ENCODE data around the gene GRM7. TPM values are rescaled to one million over a fixed set of nuclear protein-coding genes. Genes with fewer than 3 reads are reported as not detected.

GRM7 gene
- total RNA-seq, 2 donors from 2014 or later, result 0.68 to 3.9 TPM

- Histone ChIP-seq H3K27me3 (replicated peaks; ENCODE audit: insufficient read depth) (no peaks in the 10 kb centered on the region), H3K36me3 (no peaks in the 10 kb centered on the region), H3K27ac (no peak overlapping the region), H3K4me3 (no peak overlapping the region), H3K4me1 (ENCODE audit: control insufficient read depth in 1 of 2, low read depth in 2 of 2) (no peaks in the 10 kb centered on the region), H3K9me3 (no peaks in the 10 kb centered on the region)
- TF ChIP-seq CTCF (IDR thresholded peaks at IDR 0.05), result no peak
- DNase-seq (ENCODE audit: low spot score) (no peak), ATAC-seq (ENCODE audit: insufficient number of reproducible peaks, low FRiP score, low read depth) (no peak)
These were observed 833.1 kb downstream of the GRM7 start for GRCh38 chr3:7693976-7694375.

GRCh38 chr3:7695049-7695448 lies 834.1 kb downstream of the GRM7 start:
- DNase-seq (ENCODE audit: low spot score), result no peak
- no peaks in the 10 kb centered on the region for H3K4me1 ChIP-seq (ENCODE audit: control insufficient read depth in 1 of 2, low read depth in 2 of 2)
- ATAC-seq (ENCODE audit: insufficient number of reproducible peaks, low FRiP score, low read depth), result no peak
- H3K27me3 ChIP-seq (replicated peaks; ENCODE audit: insufficient read depth), result no peaks in the 10 kb centered on the region
- TF ChIP-seq CTCF (IDR thresholded peaks at IDR 0.05), result no peak
- H3K9me3 ChIP-seq, result no peaks in the 10 kb centered on the region
- H3K27ac ChIP-seq, result no peak overlapping the region
- H3K4me3 ChIP-seq, result no peak overlapping the region
- H3K36me3 ChIP-seq, result no peaks in the 10 kb centered on the region

GRCh38 chr3:7696320-7696719 lies 835.4 kb downstream of the GRM7 start:
- H3K36me3 ChIP-seq, result no peaks in the 10 kb centered on the region
- no peak for DNase-seq (ENCODE audit: low spot score)
- ATAC-seq (ENCODE audit: insufficient number of reproducible peaks, low FRiP score, low read depth), result no peak
- no peak overlapping the region for H3K27ac ChIP-seq
- no peaks in the 10 kb centered on the region for H3K27me3 ChIP-seq (replicated peaks; ENCODE audit: insufficient read depth)
- no peak overlapping the region for H3K4me3 ChIP-seq
- no peaks in the 10 kb centered on the region for H3K4me1 ChIP-seq (ENCODE audit: control insufficient read depth in 1 of 2, low read depth in 2 of 2)
- TF ChIP-seq CTCF (IDR thresholded peaks at IDR 0.05), result no peak
- no peaks in the 10 kb centered on the region for H3K9me3 ChIP-seq

GRCh38 chr3:7697548-7697947 lies 836.6 kb downstream of the GRM7 start:
- no peaks in the 10 kb centered on the region for H3K9me3 ChIP-seq
- H3K27me3 ChIP-seq (replicated peaks; ENCODE audit: insufficient read depth), result no peaks in the 10 kb centered on the region
- ATAC-seq (ENCODE audit: insufficient number of reproducible peaks, low FRiP score, low read depth) (no peak), DNase-seq (ENCODE audit: low spot score) (no peak)
- TF ChIP-seq CTCF (IDR thresholded peaks at IDR 0.05), result no peak
- H3K36me3 ChIP-seq, result no peaks in the 10 kb centered on the region
- H3K4me3 ChIP-seq, result no peak overlapping the region
- no peak overlapping the region for H3K27ac ChIP-seq
- H3K4me1 ChIP-seq (ENCODE audit: control insufficient read depth in 1 of 2, low read depth in 2 of 2), result no peaks in the 10 kb centered on the region

GRCh38 chr3:7700539-7700938 lies 839.6 kb downstream of the GRM7 start:
- Histone ChIP-seq H3K9me3 (no peaks in the 10 kb centered on the region), H3K4me3 (no peak overlapping the region), H3K27ac (no peak overlapping the region), H3K4me1 (ENCODE audit: control insufficient read depth in 1 of 2, low read depth in 2 of 2) (no peaks in the 10 kb centered on the region), H3K27me3 (replicated peaks; ENCODE audit: insufficient read depth) (no peaks in the 10 kb centered on the region), H3K36me3 (no peaks in the 10 kb centered on the region)
- ATAC-seq (ENCODE audit: insufficient number of reproducible peaks, low FRiP score, low read depth) (no peak), DNase-seq (ENCODE audit: low spot score) (no peak)
- no peak for TF ChIP-seq CTCF (IDR thresholded peaks at IDR 0.05)

Measured in thoracic aorta (tissue), 2 donors.